MM.1S (cell line): ENCODE results near the gene NPLOC4.

Experiments used
- CTCF ChIP-seq: fragments of 300-600 bp; sonication (generic); IDR thresholded peaks from 2 replicates; pipeline ENCODE4 v1.5.1; 2016; ENCODE audit warnings: antibody characterized with exemption, low read length, mixed read lengths
- EZH2 ChIP-seq: fragments of 300-600 bp; sonication (generic); optimal IDR thresholded peaks from 2 replicates; pipeline ENCODE3; 2017; ENCODE audit warnings: low read depth, mild to moderate bottlenecking, antibody characterized with exemption, low read length, mixed read lengths
- EZH2phosphoT487 ChIP-seq: fragments of 300-600 bp; sonication (generic); IDR thresholded peaks from 2 replicates; pipeline ENCODE4 v1.6.1; 2018; ENCODE audit warnings: antibody characterized with exemption, low read length

- no peak for TF ChIP-seq CTCF
- TF ChIP-seq EZH2 = no peak
- TF ChIP-seq EZH2phosphoT487 = no peak
Observed at GRCh38 chr17:81556863-81557262, 80.0 kb downstream of the NPLOC4 start.
